A549 (cell line): Measurements from ENCODE around the gene KIAA0825.

Source experiments
- CBX2 ChIP-seq: fragments of 200-600 bp; sonication (generic); IDR thresholded peaks from 2 replicates; pipeline ENCODE4 v1.6.1; 2016; ENCODE audit warnings: low read depth, mild to moderate bottlenecking, borderline replicate concordance
- CEBPB ChIP-seq, 2 experiments: fragments of >200 bp in 1 of 2; sonication (Bioruptor Twin) in 1 of 2; formaldehyde crosslinking in 1 of 2; IDR thresholded peaks; 2 replicates each; pipeline ENCODE4 v1.6.1; 2012 to 2016
- CTCF ChIP-seq: fragments of >200 bp; sonication (Bioruptor Twin); formaldehyde crosslinking; IDR thresholded peaks from 3 replicates; pipeline ENCODE4 v1.5.1; 2016
- EP300 ChIP-seq, 2 experiments: fragments of >200 bp; sonication (Bioruptor Twin); formaldehyde crosslinking; IDR thresholded peaks; 2 replicates in 1 of 2; 3 replicates in 1 of 2; pipeline ENCODE4 v1.6.1; 2016 to 2017
- HOXA7 ChIP-seq: fragments of 250-450 bp; sonication (Bioruptor Pico); IDR thresholded peaks from 2 replicates; pipeline ENCODE4 v1.5.0; 2020; ENCODE audit warnings: mild to moderate bottlenecking, moderate library complexity
- KDM1A ChIP-seq: fragments of 200-600 bp; sonication (generic); IDR thresholded peaks from 2 replicates; pipeline ENCODE4 v1.6.1; 2016; ENCODE audit warnings: low read depth, mild to moderate bottlenecking
- MAZ ChIP-seq: fragments of 150-350 bp; IDR thresholded peaks from 2 replicates; pipeline ENCODE4 v1.6.1; 2014; ENCODE audit warnings: antibody characterized with exemption, low read depth, low read length, borderline replicate concordance
- MYC ChIP-seq: IDR thresholded peaks from 2 replicates; pipeline ENCODE4 v1.6.1; 2012; ENCODE audit warnings: mild to moderate bottlenecking, inconsistent platforms, low read length, improper control_type of control experiment, borderline replicate concordance
- SMC3 ChIP-seq: fragments of >200 bp; sonication (Bioruptor Twin); formaldehyde crosslinking; IDR thresholded peaks from 3 replicates; pipeline ENCODE4 v1.6.1; 2018; ENCODE audit warnings: inconsistent platforms
- TP53 ChIP-seq: fragments of 250-450 bp; sonication (Bioruptor Pico); IDR thresholded peaks from 2 replicates; pipeline ENCODE4 v1.5.0; 2021; ENCODE audit warnings: mild to moderate bottlenecking, moderate library complexity
- USF2 ChIP-seq: fragments of 450-650 bp; IDR thresholded peaks from 2 replicates; pipeline ENCODE4 v1.6.1; 2014; ENCODE audit warnings: antibody characterized with exemption

GRCh38 chr5:94312298-94312697 lies 306.1 kb downstream of the KIAA0825 start:
- TF ChIP-seq EP300 (IDR thresholded peaks at IDR 0.05) = no peak
- no peak for TF ChIP-seq CBX2
- no peak for TF ChIP-seq MAZ
- TF ChIP-seq HOXA7 = no peak
- TF ChIP-seq TP53 (CRISPR knock-in tag) = no peak
- no peak for TF ChIP-seq MYC
- TF ChIP-seq CTCF = no peak
- TF ChIP-seq USF2 = no peak
- no peak for TF ChIP-seq CEBPB (IDR thresholded peaks at IDR 0.05)
- TF ChIP-seq KDM1A = no peak
- TF ChIP-seq SMC3 = no peak
